Measurements from ENCODE around the gene NTM.

DNA sequence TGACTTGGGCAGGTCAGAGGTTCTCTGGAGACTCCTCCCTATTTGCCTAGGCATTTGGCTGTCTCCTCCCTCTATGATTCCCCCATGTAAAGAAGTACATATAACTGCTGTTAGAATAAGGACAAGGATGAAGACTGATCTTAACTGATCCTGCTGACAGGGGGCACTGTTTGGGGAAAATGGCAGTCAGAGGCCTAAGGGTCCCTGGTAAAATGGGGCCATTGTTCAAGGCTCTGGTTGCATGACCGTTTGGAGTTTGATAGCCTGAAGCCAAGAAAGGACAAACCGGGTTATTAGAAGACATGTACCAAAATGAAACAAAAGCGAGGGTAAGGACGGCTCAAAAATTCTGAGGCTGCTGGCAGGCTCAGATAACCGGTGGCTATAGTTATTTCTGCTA lies 712.2 kb downstream of the NTM start:
- TF ChIP-seq, protein P1, sequence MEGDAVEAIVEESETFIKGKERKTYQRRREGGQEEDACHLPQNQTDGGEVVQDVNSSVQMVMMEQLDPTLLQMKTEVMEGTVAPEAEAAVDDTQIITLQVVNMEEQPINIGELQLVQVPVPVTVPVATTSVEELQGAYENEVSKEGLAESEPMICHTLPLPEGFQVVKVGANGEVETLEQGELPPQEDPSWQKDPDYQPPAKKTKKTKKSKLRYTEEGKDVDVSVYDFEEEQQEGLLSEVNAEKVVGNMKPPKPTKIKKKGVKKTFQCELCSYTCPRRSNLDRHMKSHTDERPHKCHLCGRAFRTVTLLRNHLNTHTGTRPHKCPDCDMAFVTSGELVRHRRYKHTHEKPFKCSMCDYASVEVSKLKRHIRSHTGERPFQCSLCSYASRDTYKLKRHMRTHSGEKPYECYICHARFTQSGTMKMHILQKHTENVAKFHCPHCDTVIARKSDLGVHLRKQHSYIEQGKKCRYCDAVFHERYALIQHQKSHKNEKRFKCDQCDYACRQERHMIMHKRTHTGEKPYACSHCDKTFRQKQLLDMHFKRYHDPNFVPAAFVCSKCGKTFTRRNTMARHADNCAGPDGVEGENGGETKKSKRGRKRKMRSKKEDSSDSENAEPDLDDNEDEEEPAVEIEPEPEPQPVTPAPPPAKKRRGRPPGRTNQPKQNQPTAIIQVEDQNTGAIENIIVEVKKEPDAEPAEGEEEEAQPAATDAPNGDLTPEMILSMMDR (IDR thresholded peaks at IDR 0.05; ENCODE audit: insufficient read depth, low read length) = no peak
- TF ChIP-seq, protein P2, sequence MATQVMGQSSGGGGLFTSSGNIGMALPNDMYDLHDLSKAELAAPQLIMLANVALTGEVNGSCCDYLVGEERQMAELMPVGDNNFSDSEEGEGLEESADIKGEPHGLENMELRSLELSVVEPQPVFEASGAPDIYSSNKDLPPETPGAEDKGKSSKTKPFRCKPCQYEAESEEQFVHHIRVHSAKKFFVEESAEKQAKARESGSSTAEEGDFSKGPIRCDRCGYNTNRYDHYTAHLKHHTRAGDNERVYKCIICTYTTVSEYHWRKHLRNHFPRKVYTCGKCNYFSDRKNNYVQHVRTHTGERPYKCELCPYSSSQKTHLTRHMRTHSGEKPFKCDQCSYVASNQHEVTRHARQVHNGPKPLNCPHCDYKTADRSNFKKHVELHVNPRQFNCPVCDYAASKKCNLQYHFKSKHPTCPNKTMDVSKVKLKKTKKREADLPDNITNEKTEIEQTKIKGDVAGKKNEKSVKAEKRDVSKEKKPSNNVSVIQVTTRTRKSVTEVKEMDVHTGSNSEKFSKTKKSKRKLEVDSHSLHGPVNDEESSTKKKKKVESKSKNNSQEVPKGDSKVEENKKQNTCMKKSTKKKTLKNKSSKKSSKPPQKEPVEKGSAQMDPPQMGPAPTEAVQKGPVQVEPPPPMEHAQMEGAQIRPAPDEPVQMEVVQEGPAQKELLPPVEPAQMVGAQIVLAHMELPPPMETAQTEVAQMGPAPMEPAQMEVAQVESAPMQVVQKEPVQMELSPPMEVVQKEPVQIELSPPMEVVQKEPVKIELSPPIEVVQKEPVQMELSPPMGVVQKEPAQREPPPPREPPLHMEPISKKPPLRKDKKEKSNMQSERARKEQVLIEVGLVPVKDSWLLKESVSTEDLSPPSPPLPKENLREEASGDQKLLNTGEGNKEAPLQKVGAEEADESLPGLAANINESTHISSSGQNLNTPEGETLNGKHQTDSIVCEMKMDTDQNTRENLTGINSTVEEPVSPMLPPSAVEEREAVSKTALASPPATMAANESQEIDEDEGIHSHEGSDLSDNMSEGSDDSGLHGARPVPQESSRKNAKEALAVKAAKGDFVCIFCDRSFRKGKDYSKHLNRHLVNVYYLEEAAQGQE (IDR thresholded peaks at IDR 0.05; ENCODE audit: insufficient replicate concordance, low read depth) = no peak
- TF ChIP-seq POLR2AphosphoS5 (IDR thresholded peaks at IDR 0.05; ENCODE audit: low read depth) (no peak), SPI1 (IDR thresholded peaks at IDR 0.05; ENCODE audit: borderline replicate concordance, low read depth) (no peak)
